Mucosa of rectum (tissue), 2 donors: ENCODE data around the gene GPR119.
"Not testable (repeated sequence)": the region's sequence is repeated elsewhere in the genome, so short reads cannot be mapped to it uniquely, and the experiment has no call there.

Experiments used
- H3K27ac ChIP-seq, 2 donors: one replicate each; pipeline ENCODE4 v1.7.0; 2013; ENCODE audit warnings: inconsistent platforms in 2 of 2, low read depth in 2 of 2, low read length in 2 of 2
- H3K27me3 ChIP-seq, 2 donors: one replicate each; pipeline ENCODE4 v1.7.0; 2013; ENCODE audit warnings: low read length in 2 of 2; ENCODE audit not compliant: control insufficient read depth in 2 of 2, insufficient read depth in 2 of 2
- H3K36me3 ChIP-seq, 2 donors: one replicate each; pipeline ENCODE4 v1.7.0; 2013; ENCODE audit warnings: low read length in 2 of 2; ENCODE audit not compliant: control insufficient read depth in 2 of 2, insufficient read depth in 2 of 2
- H3K4me1 ChIP-seq, 2 donors: one replicate each; pipeline ENCODE4 v1.7.0; 2013; ENCODE audit warnings: low read length in 2 of 2, mild to moderate bottlenecking in 1 of 2; ENCODE audit not compliant: control insufficient read depth in 2 of 2, insufficient read depth in 2 of 2
- H3K4me3 ChIP-seq, 2 donors: one replicate each; pipeline ENCODE4 v1.7.0; 2013; ENCODE audit warnings: low read length in 2 of 2
- H3K9ac ChIP-seq, 2 donors: one replicate each; pipeline ENCODE4 v1.7.0; 2013; ENCODE audit warnings: low read length in 2 of 2, low read depth in 1 of 2, mild to moderate bottlenecking in 1 of 2
- H3K9me3 ChIP-seq, 2 donors: one replicate each; pipeline ENCODE4 v1.7.0; 2013; ENCODE audit warnings: low read length in 2 of 2; ENCODE audit not compliant: control insufficient read depth in 2 of 2
- donor health status: healthy.
- donor health status: Normal muscosa, but diverticular disease.

Gene GPR119

GRCh38 chrX:130385520-130385919 is at the start of gene GPR119:
GPR119 (minus strand) TSS chrX:130385674; CDS start chrX:130385447, 227 bp downstream.
- Histone ChIP-seq H3K9me3 (no peaks in the 10 kb centered on the region), H3K4me1 (no peaks in the 10 kb centered on the region), H3K27ac (no peak within 1 kb of the TSS), H3K27me3 (peaks cover 3 to 6% of the 10 kb centered on the region in 2 donors), H3K9ac (no peak within 1 kb of the TSS), H3K36me3 (no peaks in the 10 kb centered on the region), H3K4me3 (no peak within 1 kb of the TSS)

GRCh38 chrX:130429236-130429635 is 43.8 kb upstream of the GPR119 start:
- H3K4me3 ChIP-seq, H3K27ac ChIP-seq, H3K9ac ChIP-seq, H3K36me3 ChIP-seq, H3K9me3 ChIP-seq, H3K27me3 ChIP-seq, H3K4me1 ChIP-seq: not testable (repeated sequence)

GRCh38 chrX:130426531-130426930 is 41.1 kb upstream of the GPR119 start:
- H3K9ac ChIP-seq: no peak overlapping the region
- H3K9me3 ChIP-seq: no peaks in the 10 kb centered on the region
- H3K27ac ChIP-seq: no peak overlapping the region

GRCh38 chrX:130419263-130419662 is 33.8 kb upstream of the GPR119 start:
- H3K9ac ChIP-seq: no peak overlapping the region
- no peaks in the 10 kb centered on the region for H3K4me1 ChIP-seq
- H3K27ac ChIP-seq: no peak overlapping the region
- peaks cover 0 to 3% of the 10 kb centered on the region in 2 donors for H3K36me3 ChIP-seq
- no peaks in the 10 kb centered on the region for H3K27me3 ChIP-seq
- no peaks in the 10 kb centered on the region for H3K9me3 ChIP-seq
- no peak overlapping the region for H3K4me3 ChIP-seq

More at GRCh38 chrX:130426531-130426930, 41.1 kb upstream of the GPR119 start:
- no peaks in the 10 kb centered on the region for H3K27me3 ChIP-seq
- no peaks in the 10 kb centered on the region for H3K36me3 ChIP-seq
- H3K4me1 ChIP-seq: no peaks in the 10 kb centered on the region
- H3K4me3 ChIP-seq: no peak overlapping the region

- H3K4me3 ChIP-seq: no peak overlapping the region
- peaks cover 0 to 3% of the 10 kb centered on the region in 2 donors for H3K36me3 ChIP-seq
- no peaks in the 10 kb centered on the region for H3K9me3 ChIP-seq
- H3K9ac ChIP-seq: no peak overlapping the region
- no peaks in the 10 kb centered on the region for H3K27me3 ChIP-seq
- no peak overlapping the region for H3K27ac ChIP-seq
- no peaks in the 10 kb centered on the region for H3K4me1 ChIP-seq
These were observed 33.3 kb upstream of the GPR119 start for GRCh38 chrX:130418740-130419139.

- H3K27me3 ChIP-seq: no peaks in the 10 kb centered on the region
- H3K27ac ChIP-seq: no peak overlapping the region
- no peak overlapping the region for H3K9ac ChIP-seq
- H3K4me1 ChIP-seq: no peaks in the 10 kb centered on the region
- peaks cover 0 to 3% of the 10 kb centered on the region in 2 donors for H3K36me3 ChIP-seq
- H3K9me3 ChIP-seq: no peaks in the 10 kb centered on the region
- H3K4me3 ChIP-seq: no peak overlapping the region
These were observed 32.6 kb upstream of the GPR119 start for GRCh38 chrX:130418066-130418465.

- H3K4me3 ChIP-seq: no peak overlapping the region
- no peaks in the 10 kb centered on the region for H3K4me1 ChIP-seq
- H3K9ac ChIP-seq: no peak overlapping the region
- H3K27me3 ChIP-seq: no peaks in the 10 kb centered on the region
- H3K9me3 ChIP-seq: no peaks in the 10 kb centered on the region
- no peak overlapping the region for H3K27ac ChIP-seq
- H3K36me3 ChIP-seq: peaks cover 0 to 8% of the 10 kb centered on the region in 2 donors
These were observed 31.3 kb upstream of the GPR119 start for GRCh38 chrX:130416785-130417184.

GRCh38 chrX:130415201-130415600 is 29.7 kb upstream of the GPR119 start:
- H3K27ac ChIP-seq: no peak overlapping the region
- H3K4me3 ChIP-seq: no peak overlapping the region
- H3K9ac ChIP-seq: no peak overlapping the region
- H3K36me3 ChIP-seq: peaks cover 6 to 13% of the 10 kb centered on the region in 2 donors
- H3K9me3 ChIP-seq: no peaks in the 10 kb centered on the region
- H3K4me1 ChIP-seq: no peaks in the 10 kb centered on the region
- H3K27me3 ChIP-seq: no peaks in the 10 kb centered on the region

- Histone ChIP-seq H3K4me3 (no peak overlapping the region), H3K36me3 (peaks cover 6 to 15% of the 10 kb centered on the region in 2 donors), H3K27ac (no peak overlapping the region), H3K9me3 (no peaks in the 10 kb centered on the region), H3K9ac (no peak overlapping the region), H3K27me3 (no peaks in the 10 kb centered on the region), H3K4me1 (no peaks in the 10 kb centered on the region)
These were observed 29.3 kb upstream of the GPR119 start for GRCh38 chrX:130414800-130415199.

- peaks cover 11 to 20% of the 10 kb centered on the region in 2 donors for H3K36me3 ChIP-seq
- H3K4me3 ChIP-seq: no peak overlapping the region
- H3K9ac ChIP-seq: no peak overlapping the region
- no peaks in the 10 kb centered on the region for H3K9me3 ChIP-seq
- no peaks in the 10 kb centered on the region for H3K4me1 ChIP-seq
- H3K27me3 ChIP-seq: no peaks in the 10 kb centered on the region
- H3K27ac ChIP-seq: no peak overlapping the region
These were observed 27.9 kb upstream of the GPR119 start for GRCh38 chrX:130413415-130413814.

- peaks cover 0 to 6% of the 10 kb centered on the region in 2 donors for H3K27me3 ChIP-seq
- peak overlapping the region; percentile 80 to 90 for H3K4me3 ChIP-seq
- peaks cover 0 to 6% of the 10 kb centered on the region in 2 donors for H3K36me3 ChIP-seq
- H3K27ac ChIP-seq: peak overlapping the region in 1 of 2 donors; percentile 77
- H3K9me3 ChIP-seq: no peaks in the 10 kb centered on the region
- peaks cover 3 to 4% of the 10 kb centered on the region in 2 donors for H3K4me1 ChIP-seq
- peak overlapping the region; percentile 55 to 68 for H3K9ac ChIP-seq
These were observed 16.8 kb upstream of the GPR119 start for GRCh38 chrX:130402208-130402684.
